ENCODE measurements around the gene CLDN12.

DNA sequence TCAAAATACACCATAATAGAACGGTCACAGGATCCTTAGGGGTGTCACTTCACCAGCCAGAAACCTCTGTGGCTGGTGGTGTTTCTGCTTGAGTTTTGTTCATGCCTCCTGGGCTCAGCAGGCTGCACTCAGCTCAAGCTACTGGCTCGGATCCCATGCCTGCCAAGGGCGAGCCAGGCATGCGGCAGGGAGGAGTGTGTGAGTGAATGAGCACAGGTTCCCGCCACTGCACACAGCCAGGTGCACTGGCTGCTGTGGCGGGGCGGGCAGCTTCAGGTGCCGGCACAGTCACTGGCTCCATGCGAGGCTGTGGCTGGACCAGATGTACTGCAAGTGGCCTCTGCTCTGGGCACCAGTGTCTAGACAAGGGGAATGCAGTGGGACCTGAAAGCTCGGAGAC, 29.5 kb downstream of the CLDN12 start:
- TF ChIP-seq, protein P1, sequence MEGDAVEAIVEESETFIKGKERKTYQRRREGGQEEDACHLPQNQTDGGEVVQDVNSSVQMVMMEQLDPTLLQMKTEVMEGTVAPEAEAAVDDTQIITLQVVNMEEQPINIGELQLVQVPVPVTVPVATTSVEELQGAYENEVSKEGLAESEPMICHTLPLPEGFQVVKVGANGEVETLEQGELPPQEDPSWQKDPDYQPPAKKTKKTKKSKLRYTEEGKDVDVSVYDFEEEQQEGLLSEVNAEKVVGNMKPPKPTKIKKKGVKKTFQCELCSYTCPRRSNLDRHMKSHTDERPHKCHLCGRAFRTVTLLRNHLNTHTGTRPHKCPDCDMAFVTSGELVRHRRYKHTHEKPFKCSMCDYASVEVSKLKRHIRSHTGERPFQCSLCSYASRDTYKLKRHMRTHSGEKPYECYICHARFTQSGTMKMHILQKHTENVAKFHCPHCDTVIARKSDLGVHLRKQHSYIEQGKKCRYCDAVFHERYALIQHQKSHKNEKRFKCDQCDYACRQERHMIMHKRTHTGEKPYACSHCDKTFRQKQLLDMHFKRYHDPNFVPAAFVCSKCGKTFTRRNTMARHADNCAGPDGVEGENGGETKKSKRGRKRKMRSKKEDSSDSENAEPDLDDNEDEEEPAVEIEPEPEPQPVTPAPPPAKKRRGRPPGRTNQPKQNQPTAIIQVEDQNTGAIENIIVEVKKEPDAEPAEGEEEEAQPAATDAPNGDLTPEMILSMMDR (IDR thresholded peaks at IDR 0.05), result no peak
- TF ChIP-seq POLR2A (IDR thresholded peaks at IDR 0.05), result no peak

Measured in Peyer's patch (tissue), 4 donors.